ENCODE results near the gene S1PR4.

DNA sequence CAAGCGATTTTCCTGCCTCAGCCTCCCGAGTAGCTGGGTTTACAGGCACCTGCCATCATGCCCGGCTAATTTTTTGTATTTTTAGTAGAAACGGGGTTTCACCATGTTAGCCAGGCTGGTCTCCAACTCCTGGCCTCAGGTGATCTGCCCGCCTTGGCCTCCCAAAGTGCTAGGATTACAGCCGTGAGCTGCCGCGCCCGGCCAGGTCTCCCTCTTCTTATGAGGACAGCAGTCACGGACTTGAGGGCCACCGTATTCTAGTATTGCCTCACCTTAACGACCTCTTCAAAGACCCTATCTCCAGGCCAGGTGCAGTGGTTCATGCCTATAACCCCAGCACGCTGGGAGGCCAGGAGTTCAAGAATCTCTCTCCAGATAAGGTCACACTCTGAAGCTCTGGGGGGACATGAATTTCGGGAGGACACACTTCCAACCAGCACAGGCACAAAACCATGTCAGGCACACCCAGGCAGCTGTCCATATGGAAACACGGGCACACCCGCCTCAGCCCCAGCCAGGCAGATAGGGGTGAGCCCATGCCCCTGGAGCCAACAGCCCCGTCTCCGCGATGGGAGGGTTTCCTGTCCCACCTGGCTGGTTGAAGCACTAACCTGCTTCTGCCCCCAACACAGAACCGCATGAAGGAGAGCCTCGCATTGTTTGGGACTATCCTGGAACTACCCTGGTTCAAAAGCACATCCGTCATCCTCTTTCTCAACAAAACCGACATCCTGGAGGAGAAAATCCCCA, 21.3 kb upstream of the S1PR4 start:
- TF ChIP-seq, protein P1, sequence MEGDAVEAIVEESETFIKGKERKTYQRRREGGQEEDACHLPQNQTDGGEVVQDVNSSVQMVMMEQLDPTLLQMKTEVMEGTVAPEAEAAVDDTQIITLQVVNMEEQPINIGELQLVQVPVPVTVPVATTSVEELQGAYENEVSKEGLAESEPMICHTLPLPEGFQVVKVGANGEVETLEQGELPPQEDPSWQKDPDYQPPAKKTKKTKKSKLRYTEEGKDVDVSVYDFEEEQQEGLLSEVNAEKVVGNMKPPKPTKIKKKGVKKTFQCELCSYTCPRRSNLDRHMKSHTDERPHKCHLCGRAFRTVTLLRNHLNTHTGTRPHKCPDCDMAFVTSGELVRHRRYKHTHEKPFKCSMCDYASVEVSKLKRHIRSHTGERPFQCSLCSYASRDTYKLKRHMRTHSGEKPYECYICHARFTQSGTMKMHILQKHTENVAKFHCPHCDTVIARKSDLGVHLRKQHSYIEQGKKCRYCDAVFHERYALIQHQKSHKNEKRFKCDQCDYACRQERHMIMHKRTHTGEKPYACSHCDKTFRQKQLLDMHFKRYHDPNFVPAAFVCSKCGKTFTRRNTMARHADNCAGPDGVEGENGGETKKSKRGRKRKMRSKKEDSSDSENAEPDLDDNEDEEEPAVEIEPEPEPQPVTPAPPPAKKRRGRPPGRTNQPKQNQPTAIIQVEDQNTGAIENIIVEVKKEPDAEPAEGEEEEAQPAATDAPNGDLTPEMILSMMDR (IDR thresholded peaks at IDR 0.05): no peak
- TF ChIP-seq, protein P2, sequence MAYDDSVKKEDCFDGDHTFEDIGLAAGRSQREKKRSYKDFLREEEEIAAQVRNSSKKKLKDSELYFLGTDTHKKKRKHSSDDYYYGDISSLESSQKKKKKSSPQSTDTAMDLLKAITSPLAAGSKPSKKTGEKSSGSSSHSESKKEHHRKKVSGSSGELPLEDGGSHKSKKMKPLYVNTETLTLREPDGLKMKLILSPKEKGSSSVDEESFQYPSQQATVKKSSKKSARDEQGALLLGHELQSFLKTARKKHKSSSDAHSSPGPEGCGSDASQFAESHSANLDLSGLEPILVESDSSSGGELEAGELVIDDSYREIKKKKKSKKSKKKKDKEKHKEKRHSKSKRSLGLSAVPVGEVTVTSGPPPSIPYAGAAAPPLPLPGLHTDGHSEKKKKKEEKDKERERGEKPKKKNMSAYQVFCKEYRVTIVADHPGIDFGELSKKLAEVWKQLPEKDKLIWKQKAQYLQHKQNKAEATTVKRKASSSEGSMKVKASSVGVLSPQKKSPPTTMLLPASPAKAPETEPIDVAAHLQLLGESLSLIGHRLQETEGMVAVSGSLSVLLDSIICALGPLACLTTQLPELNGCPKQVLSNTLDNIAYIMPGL (CRISPR knock-in tag; IDR thresholded peaks at IDR 0.05): no peak
- TF ChIP-seq ETV6 (CRISPR knock-in tag; IDR thresholded peaks at IDR 0.05): no peak
- no peak for TF ChIP-seq ZNF671 (CRISPR knock-in tag; IDR thresholded peaks at IDR 0.05)
- TF ChIP-seq ZNF317 (CRISPR knock-in tag; IDR thresholded peaks at IDR 0.05; ENCODE audit: borderline replicate concordance, low read depth): no peak
- no peak for TF ChIP-seq ATF1 (CRISPR knock-in tag; IDR thresholded peaks at IDR 0.05)
- no peak for TF ChIP-seq ZBTB21 (CRISPR knock-in tag; IDR thresholded peaks at IDR 0.05; ENCODE audit: borderline replicate concordance)
- no peak for TF ChIP-seq NR2C2 (CRISPR knock-in tag; IDR thresholded peaks at IDR 0.05)
- TF ChIP-seq, protein P3, sequence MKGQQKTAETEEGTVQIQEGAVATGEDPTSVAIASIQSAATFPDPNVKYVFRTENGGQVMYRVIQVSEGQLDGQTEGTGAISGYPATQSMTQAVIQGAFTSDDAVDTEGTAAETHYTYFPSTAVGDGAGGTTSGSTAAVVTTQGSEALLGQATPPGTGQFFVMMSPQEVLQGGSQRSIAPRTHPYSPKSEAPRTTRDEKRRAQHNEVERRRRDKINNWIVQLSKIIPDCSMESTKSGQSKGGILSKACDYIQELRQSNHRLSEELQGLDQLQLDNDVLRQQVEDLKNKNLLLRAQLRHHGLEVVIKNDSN (CRISPR knock-in tag; IDR thresholded peaks at IDR 0.05): no peak
- no peak for TF ChIP-seq NR1H2 (CRISPR knock-in tag; IDR thresholded peaks at IDR 0.05)
- no peak for TF ChIP-seq NFYB (CRISPR knock-in tag; conservative IDR thresholded peaks at IDR 0.05; ENCODE audit: low read depth)
- TF ChIP-seq, protein P4, sequence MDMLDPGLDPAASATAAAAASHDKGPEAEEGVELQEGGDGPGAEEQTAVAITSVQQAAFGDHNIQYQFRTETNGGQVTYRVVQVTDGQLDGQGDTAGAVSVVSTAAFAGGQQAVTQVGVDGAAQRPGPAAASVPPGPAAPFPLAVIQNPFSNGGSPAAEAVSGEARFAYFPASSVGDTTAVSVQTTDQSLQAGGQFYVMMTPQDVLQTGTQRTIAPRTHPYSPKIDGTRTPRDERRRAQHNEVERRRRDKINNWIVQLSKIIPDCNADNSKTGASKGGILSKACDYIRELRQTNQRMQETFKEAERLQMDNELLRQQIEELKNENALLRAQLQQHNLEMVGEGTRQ (CRISPR knock-in tag; IDR thresholded peaks at IDR 0.05): no peak
